ENCODE data around the gene DDX24. TPM values are rescaled to one million over a fixed set of nuclear protein-coding genes. Genes with fewer than 3 reads are reported as not detected.
A peak's percentile ranks its signal among the peaks of the same experiment; 100 is the strongest.

The DDX24 gene
- total RNA-seq, 1 donor from 2014 or later: 82.1 TPM

DNA sequence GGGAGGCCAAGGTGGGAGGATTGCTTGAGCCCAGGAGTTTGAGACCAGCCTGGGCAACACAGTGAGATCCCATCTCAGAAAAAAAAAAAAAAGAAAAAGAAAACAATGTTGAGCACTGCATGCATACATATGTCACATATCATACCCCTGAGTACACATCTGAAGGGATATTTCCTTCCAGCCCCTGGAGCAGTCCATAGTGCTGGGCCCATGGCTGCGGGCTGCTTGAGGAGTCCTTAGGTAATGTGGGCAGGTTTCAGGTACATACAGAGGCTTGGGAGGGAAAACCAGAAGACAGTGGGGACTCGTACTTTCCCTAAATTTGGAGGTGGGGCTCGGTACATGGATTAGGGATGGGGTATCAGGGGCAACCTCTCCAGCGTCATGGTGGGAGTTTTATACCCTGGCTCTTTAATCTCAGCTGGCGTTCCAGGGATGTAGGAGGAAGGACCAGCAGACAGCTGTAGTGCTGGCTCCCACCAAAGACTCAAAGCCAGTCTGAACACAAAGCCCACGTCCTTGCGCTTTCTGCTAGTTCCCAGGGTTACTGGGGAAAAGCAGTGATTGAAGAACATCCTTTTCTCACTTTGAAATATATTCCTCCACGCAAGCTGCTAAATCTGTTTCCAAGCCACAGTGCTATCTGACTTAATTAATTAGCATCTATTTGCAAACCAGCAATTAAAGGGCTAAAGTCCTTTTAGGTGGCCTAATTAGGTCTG is 49.7 kb downstream of the DDX24 start:
- no peak for DNase-seq (ENCODE audit: low spot score)

DNA sequence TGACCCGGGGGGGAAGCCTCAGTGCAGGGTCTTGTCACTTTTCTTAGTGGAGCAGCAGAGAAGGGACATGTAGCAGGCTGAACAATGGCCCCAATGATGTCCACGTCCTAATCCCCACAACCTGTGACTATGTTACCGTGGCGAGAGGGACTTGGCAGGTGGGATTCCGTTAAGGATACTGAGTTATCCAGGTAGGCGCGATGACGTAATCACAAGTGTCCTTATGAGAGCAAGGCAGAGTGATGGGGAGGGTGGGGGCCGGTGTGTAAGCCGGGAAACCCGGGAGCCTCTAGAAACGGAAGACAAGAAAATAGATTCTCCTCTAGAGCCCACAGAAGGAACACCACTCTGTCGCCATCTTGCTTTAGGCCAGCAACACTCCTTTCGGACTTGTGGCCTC is 50.4 kb downstream of the DDX24 start:
- DNase-seq (ENCODE audit: low spot score): no peak

DNA sequence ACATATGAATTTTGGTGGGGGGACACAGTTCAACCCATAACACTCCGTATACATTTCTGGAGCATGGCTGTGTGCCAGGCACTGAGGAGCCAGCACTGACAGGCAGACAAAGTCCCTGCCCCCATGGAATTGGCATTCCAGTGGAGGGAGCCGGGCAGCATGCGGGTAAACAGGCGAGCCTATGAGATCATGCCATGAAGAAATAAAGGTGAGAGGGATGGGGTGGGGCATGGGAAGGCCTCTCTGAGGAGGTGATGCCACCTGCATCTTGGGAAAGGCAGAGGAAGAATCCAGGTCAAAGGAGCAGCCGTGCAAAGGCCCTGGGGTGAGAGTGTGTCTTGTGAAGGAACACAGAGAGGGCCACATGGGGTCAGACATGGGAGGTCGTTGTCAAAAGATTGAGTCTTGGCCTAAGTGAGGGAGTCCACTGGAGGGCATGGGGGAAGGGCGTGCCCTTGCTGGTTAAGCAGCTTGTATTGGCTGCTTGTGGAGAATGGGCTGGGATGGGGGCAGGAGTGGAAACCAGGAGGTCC is 51.3 kb downstream of the DDX24 start:
- no peak for DNase-seq (ENCODE audit: low spot score)

DNA sequence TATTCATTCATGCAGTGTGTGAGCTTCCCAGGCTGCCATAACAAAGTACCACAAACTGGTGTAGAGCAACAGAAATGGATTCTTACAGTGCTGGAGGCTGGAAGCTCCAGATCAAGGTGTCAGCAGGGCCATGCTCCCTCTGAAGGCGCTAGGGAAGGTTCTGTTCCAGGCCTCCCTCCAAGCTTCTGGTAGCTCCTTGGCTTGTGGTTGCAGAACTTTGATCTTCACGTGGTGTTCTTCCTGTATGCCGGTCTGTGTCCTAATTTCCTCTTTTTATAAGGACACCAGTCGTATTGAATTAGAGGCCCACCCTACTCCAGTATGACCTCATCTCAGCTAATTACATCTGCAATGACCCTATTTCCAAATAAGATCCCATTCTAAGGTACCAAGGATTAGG is 51.7 kb downstream of the DDX24 start:
- no peak for DNase-seq (ENCODE audit: low spot score)

DNA sequence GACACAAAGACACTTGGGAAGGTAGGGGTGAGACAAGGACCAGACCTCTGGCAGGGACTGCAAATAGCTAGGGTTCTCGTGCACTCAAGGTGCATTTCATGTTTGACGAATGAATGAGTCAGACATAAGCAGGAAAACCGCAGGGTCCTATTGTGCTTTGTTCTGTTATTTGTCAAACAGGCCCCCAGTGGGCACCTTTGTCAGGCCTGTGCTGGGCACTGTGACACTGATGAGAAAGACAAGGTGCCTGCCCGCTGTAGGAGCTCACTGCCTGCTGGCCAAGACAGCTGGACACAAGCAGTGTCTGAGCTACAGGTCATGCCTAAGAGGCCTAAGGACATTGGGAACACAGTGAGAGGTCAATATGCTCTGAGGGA is 52.6 kb downstream of the DDX24 start:
- no peak for DNase-seq (ENCODE audit: low spot score)

DNA sequence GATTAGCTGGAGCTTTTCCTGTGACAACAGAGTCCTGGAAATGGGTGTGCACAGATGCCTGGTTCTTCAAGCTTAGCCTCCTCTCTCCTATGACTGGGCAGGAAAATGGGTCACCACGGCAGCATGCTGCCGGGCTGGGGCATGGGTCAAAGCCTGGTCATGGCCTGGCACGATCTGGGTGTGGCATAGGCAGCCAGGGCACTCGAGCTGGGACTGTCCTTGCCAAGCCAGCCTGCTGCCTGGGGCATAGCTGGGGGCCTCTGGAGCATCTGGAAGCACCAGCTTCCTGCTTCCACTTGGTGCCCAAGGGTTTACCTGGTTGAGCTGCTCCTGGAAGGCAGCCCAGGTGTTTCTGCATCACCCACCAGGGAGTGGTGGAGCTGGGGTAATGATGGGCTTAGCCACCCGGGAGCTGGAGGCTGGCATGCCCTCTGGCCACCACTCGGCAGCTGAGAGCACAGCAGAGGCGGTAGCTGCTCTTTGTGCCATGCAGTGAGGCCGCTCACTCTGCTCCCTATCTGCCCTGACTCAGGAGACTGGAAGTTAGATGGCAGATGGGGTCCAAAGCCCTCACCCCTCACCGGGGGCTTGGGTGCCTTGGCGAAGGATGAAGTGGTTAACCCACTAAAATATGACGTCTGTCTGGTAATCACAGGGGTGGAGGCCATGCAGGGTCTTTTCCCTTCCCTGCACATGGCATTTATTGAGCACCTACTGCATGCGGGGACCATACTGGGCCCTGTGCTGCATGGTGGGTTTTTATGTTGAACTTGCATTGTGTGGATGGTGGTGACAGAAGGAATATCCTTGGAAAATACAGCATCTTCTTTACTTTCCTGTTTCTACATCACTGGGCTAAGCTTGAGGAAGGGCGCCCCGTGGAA is 53.2 kb downstream of the DDX24 start:
- DNase-seq (ENCODE audit: low spot score): no peak

DNA sequence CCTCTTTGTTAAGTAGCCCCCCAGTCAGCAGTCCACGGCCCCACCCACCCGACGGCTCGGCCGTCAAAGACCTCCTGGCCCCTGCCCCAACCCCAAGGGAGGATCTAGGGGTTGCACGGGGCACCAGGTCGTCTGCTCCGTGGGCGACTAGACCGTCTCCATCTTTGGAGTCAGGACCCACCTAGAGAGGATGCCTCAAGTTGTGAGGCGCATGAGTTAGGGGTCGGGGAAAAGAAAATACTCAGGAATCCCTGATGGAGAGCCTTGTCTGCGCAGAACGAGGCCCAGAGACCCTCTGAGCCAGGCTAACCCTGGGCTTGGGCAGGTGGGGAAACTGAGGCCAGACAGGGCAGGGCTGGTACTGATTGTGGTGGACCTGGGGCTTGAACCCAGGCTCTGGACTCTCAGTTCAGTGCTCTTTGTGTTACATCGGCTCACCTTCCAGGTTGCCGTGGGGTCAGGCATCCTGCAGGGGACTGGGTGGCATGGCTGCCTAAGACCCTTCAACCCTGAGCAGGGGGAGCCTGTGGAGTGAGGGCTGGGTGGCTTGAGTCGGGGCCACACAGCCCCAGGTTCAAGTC is 54.0 kb downstream of the DDX24 start:
- no peak for DNase-seq (ENCODE audit: low spot score)

DNA sequence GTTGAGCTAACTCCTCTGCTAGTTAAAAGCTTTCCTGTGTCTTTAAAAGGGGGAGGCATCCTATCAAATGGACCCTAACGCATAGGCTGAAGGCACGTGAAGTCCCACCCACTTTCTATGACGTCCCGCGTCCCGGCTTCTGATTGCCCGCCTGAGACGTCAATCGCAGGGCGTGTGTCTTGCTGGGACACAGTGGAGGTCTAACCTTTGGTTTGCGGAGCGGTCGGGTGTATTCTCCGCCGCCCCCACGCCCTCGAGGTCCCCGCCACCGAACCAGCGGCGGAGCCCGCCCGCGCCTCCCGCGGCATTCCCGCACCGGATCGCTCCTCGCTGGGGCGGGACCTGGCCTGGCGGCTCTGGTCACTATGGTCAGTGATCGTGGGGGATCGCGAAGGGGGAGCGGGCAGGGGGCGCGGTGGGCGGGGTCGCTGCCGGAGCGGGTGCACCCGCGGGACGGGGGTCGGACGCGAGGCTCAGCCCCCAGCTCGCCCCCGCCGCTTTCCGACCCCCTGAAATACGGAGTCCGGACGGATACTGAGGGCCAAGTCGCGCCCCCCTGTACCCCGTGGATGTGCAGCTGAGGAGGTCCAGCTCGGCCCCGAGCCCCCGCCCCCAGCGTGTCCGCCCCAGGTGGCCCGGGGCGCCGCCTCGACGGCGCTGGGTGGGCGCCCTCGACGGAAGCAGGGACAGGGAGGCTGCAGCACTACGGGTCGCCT is 54.7 kb downstream of the DDX24 start, which contains the start of gene OTUB2:
Gene OTUB2, plus strand, starts transcription at position 168 of the 716 bp plus-strand sequence. Its CDS starts 198 bp downstream, at position 366.
- DNase-seq (ENCODE audit: low spot score): peak; percentile 100

DNA sequence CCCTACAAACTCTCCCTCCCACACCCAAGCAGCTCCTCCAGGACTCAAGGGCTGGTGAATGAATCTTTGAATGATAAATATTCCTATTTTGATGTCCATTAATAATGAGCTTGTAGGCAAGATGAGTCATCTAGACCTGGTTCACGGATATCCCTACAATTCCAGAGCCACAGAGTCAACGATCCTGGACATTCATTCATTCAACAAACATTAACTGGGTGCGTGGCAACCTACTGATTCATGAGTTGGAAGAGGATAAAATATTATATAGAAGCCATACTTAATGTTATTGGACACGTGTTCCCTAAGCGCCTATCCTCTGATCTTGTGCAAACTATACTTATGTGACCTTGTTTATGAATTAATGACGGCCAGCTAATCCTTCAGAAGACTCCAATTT is 55.3 kb downstream of the DDX24 start:
- no peak for DNase-seq (ENCODE audit: low spot score)

DNA sequence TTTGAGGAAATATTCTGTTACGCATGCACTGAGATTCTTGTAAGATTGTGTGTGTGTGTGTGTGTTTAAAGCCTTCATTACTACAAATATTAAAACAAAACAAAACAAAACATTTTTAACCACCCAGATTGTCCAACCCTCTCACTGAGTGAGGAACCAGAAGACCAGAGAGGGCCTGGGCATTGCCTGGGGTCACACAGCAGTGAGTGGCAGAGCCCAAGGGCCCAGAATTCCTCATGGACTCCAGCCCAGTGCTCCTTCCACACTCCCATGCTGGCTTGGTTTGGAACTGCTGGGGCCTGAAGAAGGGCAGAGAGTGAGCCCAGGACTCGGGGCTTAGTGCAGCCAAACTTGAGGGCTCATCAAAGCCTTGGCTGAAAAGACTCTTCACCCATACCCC is 56.5 kb downstream of the DDX24 start:
- no peak for DNase-seq (ENCODE audit: low spot score)

DNA sequence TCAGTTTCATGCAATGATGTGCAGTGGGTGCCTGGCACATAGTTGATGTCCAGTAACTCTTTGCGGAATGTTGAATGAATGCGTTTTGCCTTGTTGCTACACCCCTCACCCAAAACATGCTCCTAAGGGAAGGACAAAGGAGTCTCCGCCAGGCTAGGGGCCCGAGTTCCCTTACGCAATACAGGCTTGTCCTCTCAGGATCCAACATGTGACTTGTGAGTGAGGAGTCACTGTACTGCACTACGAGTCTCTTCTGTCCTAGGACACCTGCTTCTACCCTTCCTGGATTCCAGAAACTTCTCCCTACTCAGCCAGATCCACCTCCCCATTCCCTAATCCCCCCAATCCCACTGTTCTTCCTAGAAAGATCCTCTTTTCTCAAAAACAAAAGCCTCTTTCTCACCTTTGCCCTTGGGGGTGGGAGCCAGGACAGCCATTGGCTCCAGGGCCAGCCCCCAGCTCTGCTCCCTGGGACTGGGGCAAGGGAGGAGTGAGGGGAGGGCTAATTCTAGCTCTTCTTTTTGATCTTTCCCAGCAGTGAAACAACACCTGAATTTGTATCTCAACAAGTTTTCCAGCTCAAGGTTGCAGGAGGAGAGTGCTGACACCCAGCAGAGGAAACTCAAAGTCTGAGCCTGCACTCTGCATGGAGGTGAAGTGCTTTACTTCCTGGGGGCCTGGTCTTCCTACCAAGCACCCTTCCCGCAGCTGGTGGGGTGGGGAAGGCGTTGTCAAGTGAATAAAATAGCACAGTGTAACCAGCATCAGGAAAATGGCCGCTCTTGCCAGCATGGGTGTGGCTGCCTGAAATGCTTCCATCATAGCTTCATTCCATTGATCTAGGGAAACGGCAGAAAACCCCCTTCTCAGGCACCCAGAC is 58.2 kb downstream of the DDX24 start:
- DNase-seq (ENCODE audit: low spot score): no peak

DNA sequence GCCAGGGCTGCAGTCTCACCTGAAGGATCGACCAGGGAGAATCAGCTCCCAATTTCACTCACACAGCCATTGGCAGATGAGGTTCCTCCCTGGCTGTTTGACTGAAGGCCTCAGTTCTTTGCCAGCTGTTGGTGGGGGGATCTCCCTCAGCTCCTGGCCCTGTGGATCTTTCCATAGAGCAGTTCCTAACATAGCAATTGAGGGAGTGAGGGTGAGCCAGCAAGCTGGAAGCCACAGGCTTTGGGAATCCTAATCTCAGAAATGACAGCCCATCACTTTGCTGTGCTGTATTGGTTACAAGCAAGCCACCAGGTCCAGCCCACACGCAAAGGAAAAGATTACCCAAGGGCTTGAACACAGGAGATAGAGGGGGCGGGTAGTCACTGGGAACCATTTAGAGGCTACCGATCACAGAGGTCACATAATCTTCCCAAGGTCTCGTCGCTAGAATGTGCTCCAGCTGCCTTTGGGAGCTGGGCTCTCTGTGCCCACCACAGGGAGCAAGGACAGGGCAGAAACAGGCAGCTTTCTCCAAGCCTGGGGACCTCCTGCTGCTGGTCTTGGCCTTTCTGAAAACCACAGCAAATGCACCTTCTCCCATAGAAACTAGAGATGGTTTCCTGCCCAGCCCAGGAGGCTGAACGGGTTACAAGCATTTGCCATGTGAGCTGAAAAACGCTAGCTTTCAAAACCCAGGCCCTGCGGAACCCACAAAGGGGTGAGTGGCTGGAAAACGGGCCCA is 59.4 kb downstream of the DDX24 start:
- DNase-seq (ENCODE audit: low spot score): no peak

DNA sequence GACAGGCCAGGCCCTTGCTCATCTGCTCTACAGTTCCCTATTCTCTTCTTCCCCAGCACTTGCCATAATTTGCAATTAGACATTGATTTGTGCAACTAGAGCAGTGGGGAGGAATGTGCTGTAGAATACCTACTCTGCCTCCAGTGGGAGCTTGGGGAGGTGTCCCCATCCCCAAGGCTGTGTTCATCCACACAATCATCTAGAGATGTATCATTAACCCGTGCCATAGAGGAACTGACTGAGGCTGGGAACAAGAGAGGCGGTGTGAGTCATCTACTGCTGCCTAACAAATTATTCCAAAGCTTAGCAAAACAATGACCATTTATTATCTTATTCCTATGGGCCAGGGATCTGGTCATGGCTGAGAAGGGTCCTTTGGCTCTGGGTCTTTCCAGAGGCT is 60.0 kb downstream of the DDX24 start:
- DNase-seq (ENCODE audit: low spot score): no peak

DNA sequence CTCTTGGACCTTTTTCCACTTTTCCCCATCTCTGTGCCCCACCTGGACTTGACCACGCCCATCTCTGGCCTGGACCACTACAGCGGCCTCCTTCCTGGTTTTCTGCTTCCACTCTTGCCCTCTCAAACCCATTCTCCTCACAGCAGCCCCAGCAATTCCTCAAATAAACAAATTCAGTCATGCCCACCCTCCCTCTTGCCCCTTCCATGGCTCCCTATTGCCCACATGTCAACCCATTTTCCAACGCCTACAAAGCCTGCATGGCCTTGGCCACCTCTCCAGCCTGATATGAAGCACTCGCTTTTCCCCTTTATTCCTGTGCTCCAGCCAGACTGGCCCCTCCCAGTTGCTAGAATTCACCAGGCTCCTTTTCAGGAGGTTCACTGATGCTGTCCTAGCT is 60.7 kb downstream of the DDX24 start:
- DNase-seq (ENCODE audit: low spot score): no peak

DNA sequence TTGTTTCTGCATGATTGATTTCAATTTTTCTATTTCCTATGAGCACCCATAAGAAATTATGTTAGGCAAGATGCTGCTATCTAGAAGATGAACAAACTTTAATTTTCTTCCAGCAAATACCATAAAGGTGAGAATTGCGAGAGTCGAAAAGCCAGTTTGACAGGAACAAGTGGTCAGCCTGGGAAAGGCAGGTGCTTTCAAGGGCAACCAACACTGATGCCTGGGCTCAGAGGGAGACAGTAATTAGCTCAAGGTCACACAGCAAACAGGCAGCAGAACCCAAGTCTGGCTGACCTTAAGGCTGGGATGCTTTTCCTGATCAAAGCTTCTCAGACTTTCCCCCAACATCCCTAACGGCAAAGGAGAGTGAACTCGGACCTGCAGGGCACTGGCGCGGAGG is 61.7 kb downstream of the DDX24 start:
- DNase-seq (ENCODE audit: low spot score): no peak

DNA sequence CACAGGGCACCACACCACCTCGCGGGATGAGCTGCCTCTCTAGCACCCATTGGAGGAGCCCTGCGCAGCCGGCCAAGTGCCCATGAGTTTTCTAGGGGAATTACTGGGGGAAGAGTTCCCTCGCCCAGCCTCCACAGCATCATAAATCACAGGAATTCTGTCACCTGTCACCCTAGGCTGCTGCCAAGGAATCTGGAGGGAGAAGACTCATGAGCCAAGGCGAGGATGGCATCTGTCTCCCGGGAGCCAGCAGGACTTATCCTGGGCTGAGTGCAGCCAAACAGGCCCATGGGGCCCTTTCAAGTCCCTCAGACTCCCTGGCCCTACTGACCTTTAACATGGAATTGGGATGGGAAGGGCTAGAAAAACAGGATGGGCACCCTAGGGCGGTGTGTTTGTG is 62.7 kb downstream of the DDX24 start:
- no peak for DNase-seq (ENCODE audit: low spot score)

DNA sequence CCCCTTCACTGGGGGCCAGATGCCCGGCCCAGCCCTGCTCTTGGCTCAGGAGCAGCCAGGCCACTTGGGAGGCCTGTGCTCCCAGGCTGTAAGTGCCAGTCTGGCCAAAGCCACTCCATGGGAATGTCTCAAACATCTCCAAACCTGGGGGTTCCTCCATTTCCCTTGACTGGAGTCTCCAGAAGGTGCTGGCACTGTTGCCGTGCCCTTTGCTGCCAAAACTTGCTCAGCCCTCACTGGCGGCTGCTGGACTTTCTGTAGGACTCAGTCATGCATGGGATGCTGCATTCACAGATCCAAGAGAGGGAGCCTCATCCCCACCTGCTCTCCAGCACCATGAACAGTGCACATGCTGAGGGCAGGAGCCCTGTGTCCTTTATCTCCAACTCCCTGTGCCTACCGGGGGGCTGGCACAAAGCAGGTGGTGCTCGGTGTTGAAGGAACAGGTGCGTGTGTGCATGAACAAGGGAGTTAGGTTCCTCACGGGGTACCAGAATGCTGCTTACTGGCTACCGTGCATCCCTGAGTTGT is 64.5 kb downstream of the DDX24 start:
- DNase-seq (ENCODE audit: low spot score): no peak

DNA sequence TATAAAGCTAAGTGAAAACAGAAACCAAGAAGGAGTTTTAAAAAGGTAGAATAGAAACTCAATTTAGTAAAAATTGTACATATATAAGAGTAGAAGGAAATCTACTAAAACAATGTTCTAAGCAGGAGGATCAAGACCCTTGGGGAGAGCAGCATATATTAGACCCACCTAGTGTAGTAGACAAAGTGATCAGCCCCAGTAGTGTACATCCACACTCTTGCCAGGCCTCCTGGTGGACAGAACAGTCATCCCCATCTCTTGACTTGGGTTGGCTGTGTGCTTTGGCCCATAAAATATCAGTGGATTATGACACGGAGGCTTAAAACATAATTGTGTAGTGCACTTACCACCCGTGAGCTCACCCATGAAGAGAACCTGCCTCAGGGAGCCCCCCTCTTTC is 65.8 kb downstream of the DDX24 start:
- no peak for DNase-seq (ENCODE audit: low spot score)

DNA sequence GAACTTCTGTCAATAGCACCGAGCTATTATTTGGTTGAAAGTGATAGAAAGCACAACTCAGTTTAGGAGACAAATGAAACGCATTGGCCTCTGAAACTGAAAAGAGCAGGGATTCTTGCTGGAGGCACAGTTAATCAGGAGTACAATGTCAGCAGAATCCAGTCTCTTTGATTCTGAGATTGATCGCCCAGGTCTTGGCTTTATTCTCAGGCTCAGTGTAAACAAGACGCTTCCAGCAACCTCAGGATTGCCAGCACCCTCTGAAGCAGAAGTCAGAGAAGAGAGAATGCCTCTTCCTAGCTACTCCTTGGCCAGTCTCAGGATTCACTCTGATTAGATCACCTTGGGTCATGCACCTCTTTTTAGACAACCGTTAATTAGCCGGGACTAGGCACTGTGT is 66.6 kb downstream of the DDX24 start:
- no peak for DNase-seq (ENCODE audit: low spot score)

DNA sequence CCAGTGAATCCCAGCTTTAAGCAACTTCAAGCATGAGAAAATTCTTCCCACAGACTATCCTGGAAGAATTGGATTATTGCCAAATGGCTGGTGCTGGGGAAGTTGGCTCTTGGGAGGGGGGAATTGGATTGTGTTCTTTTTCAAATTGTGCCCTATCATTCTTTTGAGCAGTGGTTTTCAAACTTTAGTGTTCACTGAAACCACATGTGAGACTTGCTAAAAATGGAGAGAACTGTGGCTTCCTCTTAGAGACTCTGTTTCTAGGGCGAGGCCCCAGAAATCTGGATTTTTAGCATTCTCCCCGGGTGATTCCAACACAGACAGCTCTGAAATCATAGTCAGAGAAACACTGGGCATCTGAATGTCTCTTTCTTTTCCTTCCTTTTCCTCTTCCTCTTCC is 69.2 kb downstream of the DDX24 start:
- peak; percentile 45 for DNase-seq (ENCODE audit: low spot score)
